NCI-H524 treated with DMSO at 0.1 percent for 48 hours (cell line): ENCODE results near the gene ZNF124.
A peak's percentile ranks its signal among the peaks of the same experiment; 100 is the strongest.
"Not testable (repeated sequence)": the region's sequence is repeated elsewhere in the genome, so short reads cannot be mapped to it uniquely, and the experiment has no call there.

ENCODE experiments used
- DNase-seq: peaks from one replicate; lab custom pipeline; 2025; lab: John Stamatoyannopoulos, UW

Gene ZNF124

GRCh38 chr1:247172996-247173395 is 1.2 kb upstream of the ZNF124 start:
- no peak for DNase-seq

DNA sequence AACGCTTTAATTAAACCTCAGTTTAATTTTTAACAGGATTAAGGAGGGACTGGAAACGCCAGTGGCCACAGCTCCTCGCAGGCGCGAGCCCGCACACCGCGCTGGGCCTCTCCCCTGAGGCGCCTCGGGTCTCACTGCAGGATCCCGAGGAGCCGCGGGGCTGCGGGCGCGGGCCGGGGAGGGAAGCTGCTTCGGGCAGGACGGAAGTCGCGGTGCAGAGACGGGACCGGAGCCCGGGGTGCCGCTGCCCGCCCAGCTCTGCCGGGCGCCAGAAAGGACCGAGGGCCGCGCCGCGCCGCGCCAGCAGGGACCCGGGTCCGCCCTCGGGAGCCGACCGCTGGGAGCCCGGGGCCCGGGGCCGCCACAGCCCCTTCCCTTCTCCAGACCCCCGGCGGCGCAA is 377 bp downstream of the ZNF124 start:
- DNase-seq = not testable (repeated sequence)

- no peak for DNase-seq
Observed at GRCh38 chr1:247165674-247166073, 6.1 kb downstream of the ZNF124 start.

GRCh38 chr1:247164694-247165093 is 7.1 kb downstream of the ZNF124 start:
- no peak for DNase-seq

- no peak for DNase-seq
Observed at GRCh38 chr1:247156787-247157232, 15.0 kb downstream of the ZNF124 start.

DNA sequence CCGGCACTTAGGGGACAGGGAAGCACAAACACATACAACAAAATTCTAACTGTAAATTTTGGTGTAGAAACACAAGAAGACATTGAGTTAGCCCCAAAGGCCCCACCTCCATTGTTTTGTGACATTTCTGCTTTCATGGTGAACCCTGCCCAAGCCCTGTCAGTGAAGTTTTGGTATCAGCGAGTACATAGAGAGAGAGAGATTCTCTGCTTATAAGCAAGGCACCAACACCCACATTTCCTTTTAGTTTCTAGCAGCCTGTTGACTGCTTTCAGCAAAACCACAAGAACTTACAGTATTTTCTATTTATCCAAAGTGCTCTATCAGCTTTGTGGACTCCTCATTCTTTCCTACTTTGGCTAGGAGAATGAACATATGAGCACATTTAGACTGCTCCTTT is 24.0 kb downstream of the ZNF124 start:
- DNase-seq = no peak

- not testable (repeated sequence) for DNase-seq
Observed at GRCh38 chr1:247147120-247147519, 24.7 kb downstream of the ZNF124 start.

DNA sequence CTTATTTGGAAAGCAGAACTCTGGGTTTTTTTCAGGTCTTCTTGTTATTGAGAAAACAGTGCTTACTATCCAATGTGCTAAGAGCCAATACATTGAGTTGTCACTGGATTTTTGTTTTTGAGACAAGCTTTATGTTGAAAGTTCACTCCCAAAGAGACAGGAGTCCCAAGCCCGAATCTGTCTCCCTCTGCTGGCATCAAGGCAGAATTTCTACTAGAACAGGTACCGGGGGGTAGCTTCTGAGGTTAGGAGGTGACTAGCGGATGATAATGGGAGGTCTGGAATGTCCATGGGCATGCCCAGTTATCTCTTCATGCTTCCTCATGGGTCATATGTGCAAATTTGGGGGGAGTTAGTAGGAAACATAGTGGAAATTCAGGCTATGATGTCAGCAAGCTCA is 25.1 kb downstream of the ZNF124 start:
- no peak for DNase-seq

DNA sequence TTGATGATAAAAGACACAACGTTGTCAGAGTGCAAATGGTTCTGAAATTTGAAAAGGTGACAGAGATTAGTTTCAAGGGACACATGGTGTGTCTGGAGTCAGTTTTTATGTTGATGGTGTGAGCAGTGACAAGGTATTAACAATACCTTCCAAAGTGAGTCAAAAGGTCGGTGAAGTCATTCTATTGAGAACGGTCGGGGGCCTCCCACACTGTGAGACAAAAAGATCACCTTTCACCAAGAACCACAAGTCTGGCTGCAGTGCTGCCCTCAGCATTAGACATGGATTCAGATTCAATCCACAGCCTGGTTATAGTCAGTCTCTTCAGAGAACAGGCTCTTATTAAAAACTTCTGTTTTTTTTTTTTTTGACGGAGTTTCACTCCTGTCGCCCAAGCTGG is 26.5 kb downstream of the ZNF124 start:
- DNase-seq = no peak

DNA sequence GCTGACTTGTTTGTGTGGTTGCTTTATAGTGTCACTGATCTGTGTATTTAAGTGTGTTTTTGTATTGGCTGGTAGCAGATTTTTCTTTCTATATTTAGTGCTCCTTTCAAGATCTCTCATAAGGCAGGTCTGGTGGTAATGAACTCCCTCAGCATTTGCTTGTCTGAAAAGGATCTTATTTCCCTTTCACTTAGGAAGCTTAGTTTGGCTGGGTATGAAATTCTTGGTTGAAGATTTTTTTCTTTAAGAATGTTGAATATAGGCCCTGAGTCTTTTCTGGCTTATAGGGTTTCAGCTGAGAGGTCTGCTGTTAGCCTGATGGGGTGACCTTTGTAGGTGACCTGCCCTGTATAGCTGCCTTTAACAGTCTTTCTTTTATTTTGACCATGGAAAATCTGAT is 32.3 kb downstream of the ZNF124 start:
- not testable (repeated sequence) for DNase-seq

GRCh38 chr1:247131236-247131635 is 40.6 kb downstream of the ZNF124 start:
- peak; percentile 63 for DNase-seq

GRCh38 chr1:247127519-247128282 is 44.1 kb downstream of the ZNF124 start:
- not testable (repeated sequence) for DNase-seq

DNA sequence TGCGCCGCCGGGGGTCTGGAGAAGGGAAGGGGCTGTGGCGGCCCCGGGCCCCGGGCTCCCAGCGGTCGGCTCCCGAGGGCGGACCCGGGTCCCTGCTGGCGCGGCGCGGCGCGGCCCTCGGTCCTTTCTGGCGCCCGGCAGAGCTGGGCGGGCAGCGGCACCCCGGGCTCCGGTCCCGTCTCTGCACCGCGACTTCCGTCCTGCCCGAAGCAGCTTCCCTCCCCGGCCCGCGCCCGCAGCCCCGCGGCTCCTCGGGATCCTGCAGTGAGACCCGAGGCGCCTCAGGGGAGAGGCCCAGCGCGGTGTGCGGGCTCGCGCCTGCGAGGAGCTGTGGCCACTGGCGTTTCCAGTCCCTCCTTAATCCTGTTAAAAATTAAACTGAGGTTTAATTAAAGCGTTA is 45.2 kb downstream of the ZNF124 start:
- not testable (repeated sequence) for DNase-seq

DNA sequence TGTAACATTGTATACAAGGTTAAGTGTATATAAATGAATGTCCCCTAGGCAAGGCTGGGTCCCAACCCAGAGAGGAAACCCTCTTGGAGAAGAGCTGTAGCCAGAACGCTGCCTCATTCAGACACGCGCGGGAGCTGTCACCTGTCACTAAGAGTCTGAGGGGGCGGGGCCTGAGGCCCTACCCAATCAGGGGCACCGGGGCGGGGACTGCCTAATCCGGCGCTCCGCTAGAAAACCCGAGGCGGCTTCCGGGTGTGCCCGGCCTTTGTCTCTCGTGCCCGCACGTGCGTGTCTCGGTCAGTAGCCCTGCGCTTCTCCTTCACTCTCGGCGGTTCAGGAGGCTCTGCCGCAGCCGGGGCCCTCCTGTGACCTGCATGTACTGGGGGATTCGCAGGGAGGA is 45.7 kb downstream of the ZNF124 start:
- DNase-seq = not testable (repeated sequence)

- no peak for DNase-seq
Observed at GRCh38 chr1:247121382-247121781, 50.4 kb downstream of the ZNF124 start.

- not testable (repeated sequence) for DNase-seq
Observed at GRCh38 chr1:247120408-247120668, 51.5 kb downstream of the ZNF124 start.

GRCh38 chr1:247119600-247120407 is 52.0 kb downstream of the ZNF124 start:
- no peak for DNase-seq

GRCh38 chr1:247118946-247119446 is 52.8 kb downstream of the ZNF124 start:
- DNase-seq = no peak

- DNase-seq = no peak
Observed at GRCh38 chr1:247115545-247115944, 56.3 kb downstream of the ZNF124 start.

- no peak for DNase-seq
Observed at GRCh38 chr1:247115141-247115510, 56.7 kb downstream of the ZNF124 start.

- no peak for DNase-seq
Observed at GRCh38 chr1:247114351-247115140, 57.3 kb downstream of the ZNF124 start.

- no peak for DNase-seq
Observed at GRCh38 chr1:247113733-247114271, 58.0 kb downstream of the ZNF124 start.
